Upper lobe of left lung (tissue), 4 donors: ENCODE results near the gene ALDH1A1.

ENCODE experiments used
- EP300 ChIP-seq, 4 donors: sonication (generic); formaldehyde crosslinking; IDR thresholded peaks; one replicate each; pipeline ENCODE4 v1.5.1; 2017; ENCODE audit warnings: antibody characterized with exemption in 4 of 4, control low read depth in 2 of 4
- POLR2A ChIP-seq, 4 donors: fragments of 450-650 bp; IDR thresholded peaks; one replicate each; pipeline ENCODE4 v1.5.1; 2016 to 2017; ENCODE audit warnings: antibody characterized with exemption in 4 of 4, mild to moderate bottlenecking in 2 of 4
- POLR2AphosphoS5 ChIP-seq, 2 donors: sonication (generic); formaldehyde crosslinking; IDR thresholded peaks; one replicate each; pipeline ENCODE4 v1.5.1; 2017; ENCODE audit warnings: antibody characterized with exemption in 2 of 2
- TF ChIP-seq, protein P1 (sequence below), 6 experiments: fragments of 450-650 bp in 4 of 6; fragments of 200-600 bp in 2 of 6; sonication (generic) in 2 of 6; IDR thresholded peaks; one replicate each; pipeline ENCODE4 v1.5.1; 2016 to 2019; ENCODE audit warnings: antibody characterized with exemption in 6 of 6

DNA sequence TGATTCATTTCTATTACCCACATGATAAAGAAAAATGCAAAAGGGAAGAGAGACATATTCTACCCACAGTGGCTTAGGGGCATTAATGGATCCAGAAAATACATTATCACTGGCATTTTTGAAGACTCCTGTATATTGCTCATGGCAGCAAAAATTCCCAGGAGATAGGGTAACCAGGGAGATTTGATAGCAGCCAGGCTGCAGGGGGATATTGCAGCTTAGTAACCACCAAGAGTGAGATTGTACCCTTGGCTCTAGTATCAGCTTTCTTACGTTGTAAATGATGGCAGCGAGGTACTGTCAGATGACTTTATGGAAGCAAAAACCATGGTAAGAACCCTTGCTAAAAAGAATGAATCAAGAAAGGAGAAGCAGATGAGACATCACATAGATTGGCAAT, 19.8 kb upstream of the ALDH1A1 start:
- TF ChIP-seq EP300 (IDR thresholded peaks at IDR 0.05): no peak
- TF ChIP-seq POLR2A (IDR thresholded peaks at IDR 0.05): no peak
- TF ChIP-seq, protein P1, sequence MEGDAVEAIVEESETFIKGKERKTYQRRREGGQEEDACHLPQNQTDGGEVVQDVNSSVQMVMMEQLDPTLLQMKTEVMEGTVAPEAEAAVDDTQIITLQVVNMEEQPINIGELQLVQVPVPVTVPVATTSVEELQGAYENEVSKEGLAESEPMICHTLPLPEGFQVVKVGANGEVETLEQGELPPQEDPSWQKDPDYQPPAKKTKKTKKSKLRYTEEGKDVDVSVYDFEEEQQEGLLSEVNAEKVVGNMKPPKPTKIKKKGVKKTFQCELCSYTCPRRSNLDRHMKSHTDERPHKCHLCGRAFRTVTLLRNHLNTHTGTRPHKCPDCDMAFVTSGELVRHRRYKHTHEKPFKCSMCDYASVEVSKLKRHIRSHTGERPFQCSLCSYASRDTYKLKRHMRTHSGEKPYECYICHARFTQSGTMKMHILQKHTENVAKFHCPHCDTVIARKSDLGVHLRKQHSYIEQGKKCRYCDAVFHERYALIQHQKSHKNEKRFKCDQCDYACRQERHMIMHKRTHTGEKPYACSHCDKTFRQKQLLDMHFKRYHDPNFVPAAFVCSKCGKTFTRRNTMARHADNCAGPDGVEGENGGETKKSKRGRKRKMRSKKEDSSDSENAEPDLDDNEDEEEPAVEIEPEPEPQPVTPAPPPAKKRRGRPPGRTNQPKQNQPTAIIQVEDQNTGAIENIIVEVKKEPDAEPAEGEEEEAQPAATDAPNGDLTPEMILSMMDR (IDR thresholded peaks at IDR 0.05): no peak
- no peak for TF ChIP-seq POLR2AphosphoS5 (IDR thresholded peaks at IDR 0.05)
